GM23338 (cell line): Measurements from ENCODE around the gene ADPRHL1. TPM values are rescaled to one million over a fixed set of nuclear protein-coding genes. Genes with fewer than 3 reads are reported as not detected.

Source experiments
- ATAC-seq: fragments of 200-7000 bp; cut with Tn5 transposase; 3 replicates; pipeline ENCODE4 v1.9.1; 2020
- DNase-seq: peaks from one replicate; pipeline ENCODE4 v3.0.0-alpha.2; 2015; ENCODE audit warnings: low spot score
- H2AFZ ChIP-seq: fragments of 200-600 bp; sonication (generic); 2 replicates; pipeline ENCODE4 v1.8.0; 2016; ENCODE audit warnings: antibody characterized with exemption, mild to moderate bottlenecking, moderate library complexity
- H3F3A ChIP-seq: fragments of 200-600 bp; sonication (generic); replicated peaks from 2 replicates; pipeline ENCODE4 v1.8.0; 2017; ENCODE audit warnings: antibody characterized with exemption, mixed run types, low read depth
- H3K27ac ChIP-seq: fragments of 200-600 bp; sonication (generic); 2 replicates; pipeline ENCODE4 v1.6.1; 2016; ENCODE audit warnings: low read depth
- H3K27me3 ChIP-seq: fragments of 200-600 bp; sonication (generic); 2 replicates; pipeline ENCODE4 v1.8.0; 2016; ENCODE audit warnings: mild to moderate bottlenecking, mixed run types, moderate library complexity; ENCODE audit not compliant: insufficient read depth
- H3K36me3 ChIP-seq: fragments of 200-600 bp; sonication (generic); 2 replicates; pipeline ENCODE4 v1.8.0; 2016; ENCODE audit warnings: mild to moderate bottlenecking; ENCODE audit not compliant: insufficient read depth
- H3K4me1 ChIP-seq: fragments of 200-600 bp; sonication (generic); 2 replicates; pipeline ENCODE4 v1.8.0; 2016; ENCODE audit warnings: mild to moderate bottlenecking, moderate library complexity; ENCODE audit not compliant: insufficient read depth
- H3K4me2 ChIP-seq: fragments of 200-600 bp; sonication (generic); 2 replicates; pipeline ENCODE4 v1.7.1; 2017; ENCODE audit warnings: mixed run types
- H3K4me3 ChIP-seq: fragments of 200-600 bp; sonication (generic); 2 replicates; pipeline ENCODE4 v1.6.1; 2016; ENCODE audit warnings: mixed run types
- H3K79me2 ChIP-seq: fragments of 200-600 bp; sonication (generic); replicated peaks from 2 replicates; pipeline ENCODE4 v1.8.0; 2017; ENCODE audit warnings: mild to moderate bottlenecking; ENCODE audit not compliant: insufficient read depth
- H3K9me2 ChIP-seq: fragments of 200-600 bp; sonication (generic); 2 replicates; pipeline ENCODE4 v1.8.0; 2017; ENCODE audit not compliant: insufficient read depth
- H4K20me1 ChIP-seq: fragments of 200-600 bp; sonication (generic); replicated peaks from 2 replicates; pipeline ENCODE4 v1.8.0; 2017; ENCODE audit warnings: mild to moderate bottlenecking; ENCODE audit not compliant: insufficient read depth
- H3K27ac Mint-ChIP-seq: 2 replicates; pipeline ENCODE4 v1.8.0; 2020; ENCODE audit warnings: inconsistent platforms, mild to moderate bottlenecking, moderate library complexity, mixed read lengths
- H3K27me3 Mint-ChIP-seq: 3 replicates; pipeline ENCODE4 v1.8.0; 2022; ENCODE audit warnings: low read depth, mild to moderate bottlenecking, moderate library complexity, mixed read lengths, inconsistent platforms; ENCODE audit not compliant: insufficient read depth, poor library complexity
- H3K36me3 Mint-ChIP-seq: 3 replicates; pipeline ENCODE4 v1.8.0; 2021; ENCODE audit warnings: low read depth, mild to moderate bottlenecking, inconsistent platforms, moderate library complexity, mixed read lengths
- H3K4me1 Mint-ChIP-seq: 3 replicates; pipeline ENCODE4 v1.8.0; 2020; ENCODE audit warnings: mild to moderate bottlenecking, inconsistent platforms, mixed read lengths
- H3K4me3 Mint-ChIP-seq: 3 replicates; pipeline ENCODE4 v1.8.0; 2021; ENCODE audit warnings: moderate library complexity, mild to moderate bottlenecking, inconsistent platforms, mixed read lengths
- H3K9me3 Mint-ChIP-seq: 3 replicates; pipeline ENCODE4 v1.8.0; 2020; ENCODE audit warnings: moderate library complexity, mild to moderate bottlenecking, inconsistent platforms, mixed read lengths
- CREB1 ChIP-seq: fragments of 250-450 bp; sonication (Bioruptor Pico); IDR thresholded peaks from 2 replicates; pipeline ENCODE4 v1.5.0; 2020; ENCODE audit warnings: low read depth, mild to moderate bottlenecking, moderate library complexity
- ETS1 ChIP-seq: IDR thresholded peaks from 2 replicates; pipeline ENCODE4 v1.6.1; 2016; ENCODE audit warnings: antibody characterized with exemption
- EZH2 ChIP-seq: fragments of 200-600 bp; sonication (generic); IDR thresholded peaks from one replicate; pipeline ENCODE4 v1.8.0; 2017; ENCODE audit warnings: antibody characterized with exemption, mild to moderate bottlenecking, low read depth; ENCODE audit not compliant: unreplicated experiment
- EZH2phosphoT487 ChIP-seq: fragments of 200-600 bp; sonication (generic); IDR thresholded peaks from one replicate; pipeline ENCODE4 v1.8.1; 2018; ENCODE audit warnings: antibody characterized with exemption; ENCODE audit not compliant: unreplicated experiment
- JUNB ChIP-seq: IDR thresholded peaks from one replicate; pipeline ENCODE4 v1.6.1; 2016; ENCODE audit warnings: antibody characterized with exemption; ENCODE audit not compliant: unreplicated experiment
- POLR2AphosphoS5 ChIP-seq: IDR thresholded peaks from 2 replicates; pipeline ENCODE4 v1.6.1; 2016; ENCODE audit warnings: antibody characterized with exemption, low read depth
- STAT1 ChIP-seq: IDR thresholded peaks from one replicate; pipeline ENCODE4 v1.6.1; 2016; ENCODE audit warnings: antibody characterized with exemption; ENCODE audit not compliant: unreplicated experiment
- ZNF114 ChIP-seq: fragments of 250-450 bp; sonication (Bioruptor Pico); IDR thresholded peaks from 2 replicates; pipeline ENCODE4 v1.5.0; 2020; ENCODE audit warnings: mild to moderate bottlenecking, moderate library complexity
- ZNF462 ChIP-seq: fragments of 250-450 bp; sonication (Bioruptor Pico); IDR thresholded peaks from 2 replicates; pipeline ENCODE4 v1.5.0; 2020; ENCODE audit warnings: mild to moderate bottlenecking, moderate library complexity
- polyA plus RNA-seq: library from polyadenylated mRNA; unstranded; fragments of >200 nt; fragmentation: Nextera tagmentation; extraction: Ambion mirVana; gene quantifications from 2 replicates; pipeline ENCODE4 v1.2.1, GENCODE V29; 2016
- total RNA-seq: library from RNA; depleted of rRNA; stranded (reverse); fragments of >200 nt; shearing (Covaris generic); gene quantifications from 2 replicates; pipeline ENCODE4 v1.2.3, GENCODE V29; 2014
- TF ChIP-seq, protein P1 (sequence below): IDR thresholded peaks from one replicate; pipeline ENCODE4 v1.6.1; 2018; ENCODE audit warnings: antibody characterized with exemption; ENCODE audit not compliant: unreplicated experiment

The ADPRHL1 gene
- total and polyA plus RNA-seq, 2 experiments from 2014 or later: 0.80 to 1.0 TPM

DNA sequence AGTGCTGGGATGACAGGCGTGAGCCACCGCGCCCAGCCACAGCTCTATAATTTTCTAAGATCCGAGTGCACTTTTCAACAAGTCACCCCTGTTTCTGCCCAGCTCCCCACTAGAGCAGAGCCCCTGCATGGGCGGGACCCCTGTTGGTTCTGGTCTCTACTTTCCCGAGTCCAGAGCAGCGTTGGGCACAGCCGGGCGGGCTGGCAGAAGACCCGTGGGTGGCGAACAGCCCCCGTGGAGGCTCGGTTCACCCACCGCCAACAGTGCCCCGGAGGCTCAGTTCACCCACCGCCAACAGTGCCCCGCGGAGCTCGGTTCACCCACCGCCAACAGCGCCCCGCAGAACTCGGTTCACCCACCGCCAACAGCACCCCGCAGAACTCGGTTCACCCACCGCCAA lies 40.8 kb downstream of the ADPRHL1 start:
- Histone ChIP-seq H3K9me2 (no peaks in the 10 kb centered on the region), H3K27me3 (no peaks in the 10 kb centered on the region), H4K20me1 (no peaks in the 10 kb centered on the region), H3K27ac (no peak overlapping the region), H3K4me2 (no peak overlapping the region), H3K36me3 (no peaks in the 10 kb centered on the region), H3K4me3 (no peak overlapping the region), H3K79me2 (no peaks in the 10 kb centered on the region), H3K4me1 (no peaks in the 10 kb centered on the region), H3F3A (0 out of 2 replicates have a peak, but pooled peaks cover 4% of the 10 kb centered on the region), H2AFZ (no peak overlapping the region)
- no peaks in the 10 kb centered on the region; the same call in 2 of the 3 replicates for H3K4me1 Mint-ChIP-seq
- H3K27me3 Mint-ChIP-seq: peaks cover 16% of the 10 kb centered on the region
- H3K4me3 Mint-ChIP-seq: no peak overlapping the region
- DNase-seq (no peak), ATAC-seq (no peak)
- H3K27ac Mint-ChIP-seq: no peak overlapping the region
- TF ChIP-seq POLR2AphosphoS5 (no peak), JUNB (no peak), EZH2 (no peak), ZNF462 (CRISPR knock-in tag) (no peak), ZNF114 (no peak), STAT1 (no peak), EZH2phosphoT487 (no peak), ETS1 (no peak), CREB1 (CRISPR knock-in tag) (no peak)
- TF ChIP-seq, protein P1, sequence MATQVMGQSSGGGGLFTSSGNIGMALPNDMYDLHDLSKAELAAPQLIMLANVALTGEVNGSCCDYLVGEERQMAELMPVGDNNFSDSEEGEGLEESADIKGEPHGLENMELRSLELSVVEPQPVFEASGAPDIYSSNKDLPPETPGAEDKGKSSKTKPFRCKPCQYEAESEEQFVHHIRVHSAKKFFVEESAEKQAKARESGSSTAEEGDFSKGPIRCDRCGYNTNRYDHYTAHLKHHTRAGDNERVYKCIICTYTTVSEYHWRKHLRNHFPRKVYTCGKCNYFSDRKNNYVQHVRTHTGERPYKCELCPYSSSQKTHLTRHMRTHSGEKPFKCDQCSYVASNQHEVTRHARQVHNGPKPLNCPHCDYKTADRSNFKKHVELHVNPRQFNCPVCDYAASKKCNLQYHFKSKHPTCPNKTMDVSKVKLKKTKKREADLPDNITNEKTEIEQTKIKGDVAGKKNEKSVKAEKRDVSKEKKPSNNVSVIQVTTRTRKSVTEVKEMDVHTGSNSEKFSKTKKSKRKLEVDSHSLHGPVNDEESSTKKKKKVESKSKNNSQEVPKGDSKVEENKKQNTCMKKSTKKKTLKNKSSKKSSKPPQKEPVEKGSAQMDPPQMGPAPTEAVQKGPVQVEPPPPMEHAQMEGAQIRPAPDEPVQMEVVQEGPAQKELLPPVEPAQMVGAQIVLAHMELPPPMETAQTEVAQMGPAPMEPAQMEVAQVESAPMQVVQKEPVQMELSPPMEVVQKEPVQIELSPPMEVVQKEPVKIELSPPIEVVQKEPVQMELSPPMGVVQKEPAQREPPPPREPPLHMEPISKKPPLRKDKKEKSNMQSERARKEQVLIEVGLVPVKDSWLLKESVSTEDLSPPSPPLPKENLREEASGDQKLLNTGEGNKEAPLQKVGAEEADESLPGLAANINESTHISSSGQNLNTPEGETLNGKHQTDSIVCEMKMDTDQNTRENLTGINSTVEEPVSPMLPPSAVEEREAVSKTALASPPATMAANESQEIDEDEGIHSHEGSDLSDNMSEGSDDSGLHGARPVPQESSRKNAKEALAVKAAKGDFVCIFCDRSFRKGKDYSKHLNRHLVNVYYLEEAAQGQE: no peak
- peaks cover 3% of the 10 kb centered on the region; the same call in 2 of the 3 replicates for H3K9me3 Mint-ChIP-seq
- no peaks in the 10 kb centered on the region for H3K36me3 Mint-ChIP-seq
